GM12878 (cell line): Measurements from ENCODE around the gene BLNK. TPM values are rescaled to one million over a fixed set of nuclear protein-coding genes. Genes with fewer than 3 reads are reported as not detected.

Experiments
- ATAC-seq: fragments of 200-7000 bp; cut with Tn5 transposase; 3 replicates; pipeline ENCODE4 v1.9.1; 2020; ENCODE audit warnings: mild to moderate bottlenecking, moderate library complexity
- BruUV-seq: library from RNA; stranded (reverse); fragments of 400-500 nt; replicated peaks from 2 replicates; lab custom pipeline; 2021; lab: Mats Ljungman, UMichigan
- CTCF ChIA-PET: fragments of 300-600 bp; sonication (Branson Sonifier 250); formaldehyde crosslinking; extraction: SDS; loops from one replicate; lab custom pipeline; 2021; ENCODE audit warnings: inconsistent platforms; lab: Yijun Ruan, JAX
- POLR2A ChIA-PET: fragments of 350-600 bp; formaldehyde crosslinking; extraction: SDS; loops from one replicate; lab custom pipeline; 2021; ENCODE audit warnings: inconsistent platforms; lab: Charles Lee
- RAD21 ChIA-PET: fragments of 300-600 bp; sonication (Branson Sonifier 250); formaldehyde crosslinking; loops from one replicate; lab custom pipeline; 2023; ENCODE audit warnings: antibody characterized with exemption; ENCODE audit not compliant: unreplicated experiment; lab: Charles Lee
- SMC1A ChIA-PET: fragments of 300-600 bp; sonication (Branson Sonifier 250); formaldehyde crosslinking; loops from one replicate; lab custom pipeline; 2023; ENCODE audit not compliant: unreplicated experiment, uncharacterized antibody; lab: Charles Lee
- DNase-seq: peaks from one replicate; pipeline ENCODE4 v3.0.0-alpha.2; 2011; ENCODE audit warnings: low read depth, low spot score
- FAIRE-seq: peaks from 3 replicates; lab custom pipeline; 2011; peaks lifted over from hg19 to GRCh38; lab: Jason Lieb, UNC
- H2AFZ ChIP-seq: 2 replicates; pipeline ENCODE4 v1.6.0; 2011; ENCODE audit warnings: low read depth, low read length, control low read depth; ENCODE audit not compliant: control insufficient read depth
- H3K27ac ChIP-seq: 2 replicates; pipeline ENCODE4 v1.5.1; 2011; ENCODE audit warnings: control low read depth; ENCODE audit not compliant: control insufficient read depth, insufficient read depth
- H3K27me3 ChIP-seq, 2 experiments: replicated peaks in 1 of 2; 2 replicates each; pipeline versions ENCODE4 v1.6.0 to v1.6.1; 2011; ENCODE audit warnings: low read length in 1 of 2; ENCODE audit not compliant: control insufficient read depth in 2 of 2, insufficient read depth in 2 of 2
- H3K36me3 ChIP-seq, 2 experiments: 2 replicates each; pipeline ENCODE4 v1.5.1; 2011; ENCODE audit warnings: low read length in 1 of 2; ENCODE audit not compliant: control insufficient read depth in 2 of 2, insufficient read depth in 2 of 2
- H3K4me1 ChIP-seq: 2 replicates; pipeline ENCODE4 v1.6.1; 2011; ENCODE audit warnings: mild to moderate bottlenecking, low read length, moderate library complexity, mixed read lengths; ENCODE audit not compliant: control insufficient read depth, insufficient read depth
- H3K4me2 ChIP-seq: 2 replicates; pipeline ENCODE4 v1.6.0; 2011; ENCODE audit warnings: control low read depth; ENCODE audit not compliant: control insufficient read depth, insufficient read depth
- H3K4me3 ChIP-seq: fragments of 200-600 bp; sonication (generic); 2 replicates; pipeline ENCODE4 v1.5.1; 2016
- H3K79me2 ChIP-seq: 2 replicates; pipeline ENCODE4 v1.6.0; 2011; ENCODE audit warnings: low read length; ENCODE audit not compliant: control insufficient read depth, insufficient read depth
- H3K9ac ChIP-seq: 2 replicates; pipeline ENCODE4 v1.8.0; 2011; ENCODE audit warnings: low read length, control low read depth, mixed read lengths; ENCODE audit not compliant: control insufficient read depth, insufficient read depth
- H3K9me3 ChIP-seq: replicated peaks from 3 replicates; pipeline ENCODE4 v1.5.1; 2011; ENCODE audit warnings: mild to moderate bottlenecking, low read length; ENCODE audit not compliant: control insufficient read depth, insufficient read depth
- H4K20me1 ChIP-seq: 2 replicates; pipeline ENCODE4 v1.6.0; 2011; ENCODE audit not compliant: control insufficient read depth, insufficient read depth
- BCL11A ChIP-seq: IDR thresholded peaks from 2 replicates; pipeline ENCODE4 v1.6.1; 2011; ENCODE audit warnings: low read depth, low read length
- DPF2 ChIP-seq: fragments of 450-650 bp; IDR thresholded peaks from 2 replicates; pipeline ENCODE4 v1.6.1; 2017; ENCODE audit warnings: mild to moderate bottlenecking
- EED ChIP-seq: sonication (generic); IDR thresholded peaks from 2 replicates; pipeline ENCODE4 v1.6.1; 2016; ENCODE audit warnings: antibody characterized with exemption, low read depth
- FOXM1 ChIP-seq: IDR thresholded peaks from 2 replicates; pipeline ENCODE4 v1.6.1; 2012; ENCODE audit warnings: low read depth, mild to moderate bottlenecking, inconsistent platforms, low read length, moderate library complexity
- MEF2B ChIP-seq: fragments of 450-650 bp; IDR thresholded peaks from 2 replicates; pipeline ENCODE4 v1.6.1; 2018; ENCODE audit warnings: mild to moderate bottlenecking, moderate library complexity; ENCODE audit not compliant: partially characterized antibody, poor library complexity, severe bottlenecking
- MYC ChIP-seq: IDR thresholded peaks from 2 replicates; pipeline ENCODE4 v1.6.1; 2011; ENCODE audit warnings: mild to moderate bottlenecking, low read length, moderate library complexity, inconsistent platforms; ENCODE audit not compliant: insufficient read depth, insufficient replicate concordance, insufficient read length, severe bottlenecking
- PAX5 ChIP-seq: IDR thresholded peaks from 2 replicates; pipeline ENCODE4 v1.6.1; 2011; ENCODE audit warnings: low read depth, low read length, borderline replicate concordance
- RB1 ChIP-seq: fragments of 450-650 bp; formaldehyde crosslinking; IDR thresholded peaks from 2 replicates; pipeline ENCODE4 v1.6.1; 2017; ENCODE audit warnings: mild to moderate bottlenecking, borderline replicate concordance
- RBBP5 ChIP-seq: fragments of 200-600 bp; sonication (generic); conservative IDR thresholded peaks from 2 replicates; pipeline ENCODE4 v1.6.1; 2016
- RCOR1 ChIP-seq: conservative IDR thresholded peaks from 2 replicates; pipeline ENCODE4 v1.6.1; 2012; ENCODE audit warnings: low read depth, low read length, improper control_type of control experiment
- RELA ChIP-seq: fragments of 450-650 bp; IDR thresholded peaks from 2 replicates; pipeline ENCODE4 v1.8.0; 2014; ENCODE audit warnings: borderline replicate concordance; ENCODE audit not compliant: partially characterized antibody
- SMAD1 ChIP-seq: fragments of 450-650 bp; IDR thresholded peaks from 2 replicates; pipeline ENCODE4 v1.6.1; 2018; ENCODE audit warnings: mild to moderate bottlenecking, low read depth; ENCODE audit not compliant: partially characterized antibody
- SREBF2 ChIP-seq: IDR thresholded peaks from 2 replicates; pipeline ENCODE4 v1.6.1; 2012; ENCODE audit warnings: mild to moderate bottlenecking, low read length
- STAT1 ChIP-seq: fragments of 450-650 bp; conservative IDR thresholded peaks from 2 replicates; pipeline ENCODE4 v1.6.1; 2014; ENCODE audit warnings: antibody characterized with exemption, mild to moderate bottlenecking
- STAT3 ChIP-seq: IDR thresholded peaks from 2 replicates; pipeline ENCODE4 v1.6.1; 2011; ENCODE audit warnings: low read depth, low read length, improper control_type of control experiment
- YY1 ChIP-seq: IDR thresholded peaks from 2 replicates; pipeline ENCODE4 v1.6.1; 2011; ENCODE audit warnings: low read depth, mild to moderate bottlenecking, low read length
- ZNF207 ChIP-seq: fragments of 450-650 bp; IDR thresholded peaks from 2 replicates; pipeline ENCODE4 v1.6.1; 2014; ENCODE audit warnings: antibody characterized with exemption, mild to moderate bottlenecking, borderline replicate concordance
- ZNF217 ChIP-seq: fragments of 450-650 bp; IDR thresholded peaks from 2 replicates; pipeline ENCODE4 v1.6.1; 2017; ENCODE audit warnings: antibody characterized with exemption, mild to moderate bottlenecking
- ZNF274 ChIP-seq: IDR thresholded peaks from one replicate; pipeline ENCODE4 v1.8.0; 2011; ENCODE audit not compliant: insufficient read length, insufficient read depth
- WGBS: methylation state at CpG from one replicate; pipeline ENCODE4 v1.1.6; 2016; ENCODE audit warnings: low lambda C conversion rate; ENCODE audit not compliant: insufficient replicate concordance, insufficient coverage; ENCODE audit errors: missing lambda C conversion rate; 5-methylcytosine and 5-hydroxymethylcytosine counted together
- in situ Hi-C: fragments of 300-500 bp; cut with MboI; formaldehyde crosslinking; loops from 9 replicates; pipeline ENCODE4 v1.14.3; 2018; ENCODE audit warnings: mixed read lengths
- intact Hi-C: fragments of 100-400 bp; cut with micrococcal nuclease; formaldehyde crosslinking; loops from one replicate; pipeline ENCODE4 v1.14.2; 2022; ENCODE audit not compliant: unreplicated experiment
- polyA plus RNA-seq, 11 experiments: library from polyadenylated mRNA; depleted of rRNA in 4 of 11; unstranded in 6 of 11; stranded (reverse) in 5 of 11; fragments of >200 nt; fragmentation: Nextera tagmentation in 4 of 11; fragmentation: Illumina TruSeq in 1 of 11; extraction: Ambion mirVana in 4 of 11; extraction: Trizol in 1 of 11; gene quantifications; 1 replicate in 1 of 11; 2 replicates in 10 of 11; pipeline versions ENCODE4 v1.2.1 to v1.2.3, GENCODE V29; 2011 to 2016; ENCODE audit warnings: inconsistent platforms in 2 of 11, missing spikeins in 2 of 11, low read depth in 1 of 11
- total RNA-seq, 4 experiments: library from RNA; depleted of rRNA in 3 of 4; stranded (reverse); fragments of >200 nt in 3 of 4; fragmentation: Illumina TruSeq in 1 of 4; extraction: Trizol in 1 of 4; gene quantifications; 2 replicates each; pipeline versions ENCODE4 v1.2.1 to v1.2.3, GENCODE V29; 2013 to 2021
- TF ChIP-seq, protein P1 (sequence below): IDR thresholded peaks from 2 replicates; pipeline ENCODE4 v1.6.1; 2011; ENCODE audit warnings: borderline replicate concordance, low read depth, mild to moderate bottlenecking, moderate library complexity, mixed read lengths, low read length; ENCODE audit not compliant: insufficient read depth; ENCODE audit errors: extremely low read length

The BLNK gene
- total and polyA plus RNA-seq, 10 of the 15 experiments (the other 5 are each of a cell fraction or from before 2014, with no cell fraction given), result 79.5 to 201 (median 139) TPM

DNA sequence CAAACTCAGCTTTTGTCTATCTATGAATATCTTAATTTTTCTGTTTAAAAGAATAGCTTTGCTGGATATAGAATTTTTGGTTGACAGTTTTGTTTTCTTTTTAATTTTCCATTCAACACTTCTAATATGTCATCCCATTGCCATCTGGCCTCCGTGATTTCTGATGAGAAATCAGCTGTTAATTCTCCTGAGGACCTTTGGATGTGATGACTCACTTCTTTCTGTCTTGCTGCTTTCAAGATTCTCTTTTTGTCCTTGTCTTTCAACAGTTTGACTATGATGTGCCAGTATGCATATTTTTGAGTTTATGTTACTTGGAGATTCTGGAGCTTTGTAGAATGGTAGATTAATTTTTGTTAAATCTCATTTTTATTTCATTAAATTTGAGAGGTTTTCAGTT, 102.8 kb downstream of the BLNK start:
- no peak for DNase-seq
- Histone ChIP-seq H3K4me3 (no peak overlapping the region), H4K20me1 (no peaks in the 10 kb centered on the region), H3K27me3 (no peaks in the 10 kb centered on the region), H3K4me2 (no peak overlapping the region), H3K9me3 (no peaks in the 10 kb centered on the region; the same call in 2 of the 3 replicates), H3K27ac (no peak overlapping the region), H3K36me3 (no peaks in the 10 kb centered on the region), H2AFZ (no peak overlapping the region), H3K79me2 (no peaks in the 10 kb centered on the region), H3K4me1 (no peaks in the 10 kb centered on the region), H3K9ac (no peak overlapping the region)
- ChIA-PET RAD21 (no interaction called here), CTCF (interaction anchor here (0.6 to 1.5 kb wide), 2 partner anchors 10 to 86 kb away, joined by 3 to 5 read pairs; no protein-coding TSS in a partner anchor), SMC1A (interaction anchor here (1.0 to 1.9 kb wide), 2 partner anchors 15 to 124 kb away, joined by 4 read pairs; no protein-coding TSS in a partner anchor), POLR2A (interaction anchor here (0.6 kb wide), 1 partner anchor 30 kb away, joined by 3 read pairs; no protein-coding TSS in a partner anchor)
- TF ChIP-seq SMAD1 (no peak), DPF2 (no peak), STAT3 (no peak), ZNF207 (no peak)
- no TSS peak for BruUV-seq
- FAIRE-seq, result no peak
- in situ Hi-C loops (no loop called here), intact Hi-C loops (no loop called here)
- ATAC-seq, result no peak
- WGBS, result 46% methylated on average over 1 of the region's 1 CpG

DNA sequence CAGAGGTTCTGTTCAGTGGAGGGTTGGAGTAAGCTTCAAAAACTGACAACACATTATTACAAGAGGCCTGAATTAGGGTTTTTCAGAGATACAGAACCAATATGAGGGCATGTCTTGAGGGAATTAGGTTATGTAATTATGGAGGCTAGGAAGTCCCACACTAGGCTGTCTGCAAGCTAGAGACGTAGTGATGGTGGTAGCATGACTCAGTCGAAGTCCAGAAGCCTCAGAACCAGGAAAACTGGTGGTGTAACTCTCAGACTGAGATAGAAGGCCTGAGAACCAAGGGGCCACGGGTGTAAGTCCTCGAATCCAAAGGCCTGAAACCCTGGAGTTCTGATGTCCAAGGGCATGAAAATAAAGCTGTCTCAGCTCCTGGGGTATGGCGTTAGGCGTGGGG, 105.6 kb downstream of the BLNK start:
- no peaks in the 10 kb centered on the region for H3K36me3 ChIP-seq
- ATAC-seq (no peak), DNase-seq (no peak), FAIRE-seq (no peak)
- H3K4me3 ChIP-seq, result no peak overlapping the region
- WGBS, result 89% methylated on average over 6 of the region's 6 CpGs
- in situ Hi-C loops (no loop called here), intact Hi-C loops (no loop called here)
- no peak overlapping the region for H3K4me2 ChIP-seq
- no TSS peak for BruUV-seq
- no peak overlapping the region for H2AFZ ChIP-seq
- ChIA-PET RAD21 (no interaction called here), SMC1A (no interaction called here), POLR2A (no interaction called here), CTCF (interaction anchor here (1.0 kb wide), 1 partner anchor 149 kb away, joined by 3 read pairs; no protein-coding TSS in a partner anchor)
- no peaks in the 10 kb centered on the region for H4K20me1 ChIP-seq
- H3K9ac ChIP-seq, result no peak overlapping the region
- no peaks in the 10 kb centered on the region for H3K4me1 ChIP-seq
- H3K27me3 ChIP-seq, result no peaks in the 10 kb centered on the region
- H3K9me3 ChIP-seq, result no peaks in the 10 kb centered on the region; the same call in 2 of the 3 replicates
- no peak overlapping the region for H3K27ac ChIP-seq
- no peaks in the 10 kb centered on the region for H3K79me2 ChIP-seq
- TF ChIP-seq ZNF207, result no peak
- no peak for TF ChIP-seq MEF2B
- no peak for TF ChIP-seq FOXM1
- no peak for TF ChIP-seq SREBF2
- TF ChIP-seq ZNF274, result no peak
- no peak for TF ChIP-seq STAT1
- no peak for TF ChIP-seq YY1
- TF ChIP-seq EED, result no peak
- no peak for TF ChIP-seq PAX5
- TF ChIP-seq RCOR1, result no peak
- TF ChIP-seq, protein P1, sequence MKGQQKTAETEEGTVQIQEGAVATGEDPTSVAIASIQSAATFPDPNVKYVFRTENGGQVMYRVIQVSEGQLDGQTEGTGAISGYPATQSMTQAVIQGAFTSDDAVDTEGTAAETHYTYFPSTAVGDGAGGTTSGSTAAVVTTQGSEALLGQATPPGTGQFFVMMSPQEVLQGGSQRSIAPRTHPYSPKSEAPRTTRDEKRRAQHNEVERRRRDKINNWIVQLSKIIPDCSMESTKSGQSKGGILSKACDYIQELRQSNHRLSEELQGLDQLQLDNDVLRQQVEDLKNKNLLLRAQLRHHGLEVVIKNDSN, result no peak
- no peak for TF ChIP-seq ZNF217
- no peak for TF ChIP-seq RB1
- no peak for TF ChIP-seq STAT3
- TF ChIP-seq MYC, result no peak
- TF ChIP-seq RBBP5, result no peak
- TF ChIP-seq BCL11A, result no peak
- TF ChIP-seq RELA, result no peak
